Astrocyte of the cerebellum (primary cell): ENCODE results near the gene SLCO3A1.

Experiments
- DNase-seq: peaks from one replicate; pipeline ENCODE4 v3.0.0-alpha.2; 2011; ENCODE audit warnings: low read depth
- H3K4me3 ChIP-seq: 2 replicates; pipeline ENCODE4 v1.5.1; 2011; ENCODE audit warnings: mild to moderate bottlenecking, low read depth, low read length, moderate library complexity
- CTCF ChIP-seq: IDR thresholded peaks from 2 replicates; pipeline ENCODE4 v1.5.1; 2012; ENCODE audit warnings: low read length, low read depth, moderate library complexity, mild to moderate bottlenecking; ENCODE audit errors: missing control alignments
- in situ Hi-C: cut with HindIII; loops from 2 replicates; pipeline ENCODE4 v1.10.0; 2017; ENCODE audit warnings: low sequenced_read_pairs

Gene SLCO3A1

DNA sequence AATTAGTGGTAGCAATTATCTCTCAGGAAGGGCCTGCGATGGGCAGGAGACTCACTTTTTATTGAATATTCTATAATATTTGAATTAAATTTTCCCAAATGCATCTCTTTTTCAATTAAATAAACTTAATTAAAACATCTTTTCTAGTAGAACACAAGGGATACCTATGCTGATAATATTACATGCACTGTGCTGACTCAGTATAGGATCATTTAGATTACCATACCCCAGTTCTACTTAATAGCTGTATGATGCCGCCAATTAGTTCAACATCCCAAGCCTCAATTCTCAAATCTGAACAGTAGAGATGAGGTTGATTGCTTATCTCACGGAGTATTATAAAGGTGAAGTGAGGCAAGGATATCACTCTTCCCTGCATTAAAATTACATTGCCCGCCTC lies 149.2 kb downstream of the SLCO3A1 start:
- no peak overlapping the region for H3K4me3 ChIP-seq
- DNase-seq, result no peak
- TF ChIP-seq CTCF, result no peak
- in situ Hi-C loops, result no loop called here

- DNase-seq, result no peak
- no peak overlapping the region for H3K4me3 ChIP-seq
- in situ Hi-C loops, result no loop called here
- no peak for TF ChIP-seq CTCF
Observed at GRCh38 chr15:92003515-92004067, 150.1 kb downstream of the SLCO3A1 start.

GRCh38 chr15:92005154-92005553 lies 151.6 kb downstream of the SLCO3A1 start:
- TF ChIP-seq CTCF, result no peak
- in situ Hi-C loops, result no loop called here
- no peak overlapping the region for H3K4me3 ChIP-seq
- DNase-seq, result no peak

- no peak for TF ChIP-seq CTCF
- no peak for DNase-seq
- no peak overlapping the region for H3K4me3 ChIP-seq
- in situ Hi-C loops, result no loop called here
Observed at GRCh38 chr15:92006186-92007028, 152.9 kb downstream of the SLCO3A1 start.

DNA sequence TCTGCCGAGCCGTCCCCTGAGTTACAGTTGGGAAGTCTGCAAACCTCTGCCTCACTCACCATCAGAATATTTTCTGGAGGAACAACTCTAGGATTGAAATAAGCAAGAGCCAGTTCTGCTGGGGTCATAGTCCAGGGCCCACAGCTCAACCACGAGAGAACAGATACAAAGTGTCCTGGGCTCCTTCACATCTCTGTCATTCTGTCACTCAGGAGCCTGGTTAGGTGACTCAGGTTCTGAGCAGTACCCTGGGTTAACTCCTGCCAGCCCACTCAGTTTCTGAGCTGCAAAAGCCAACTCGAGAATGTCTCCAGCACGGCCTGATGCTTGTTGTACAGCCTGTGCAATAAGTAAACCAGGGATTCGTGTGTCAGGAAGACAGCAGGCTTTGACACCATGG lies 155.7 kb downstream of the SLCO3A1 start:
- TF ChIP-seq CTCF, result no peak
- H3K4me3 ChIP-seq, result no peak overlapping the region
- DNase-seq, result no peak
- in situ Hi-C loops, result no loop called here

GRCh38 chr15:92011611-92012367 lies 158.3 kb downstream of the SLCO3A1 start:
- H3K4me3 ChIP-seq, result no peak overlapping the region
- in situ Hi-C loops, result no loop called here
- DNase-seq, result no peak
- TF ChIP-seq CTCF, result no peak
